GM19438 (cell line): ENCODE results near the gene PARD3B.

ENCODE experiments used
- ATAC-seq: cut with Tn5 transposase; IDR thresholded peaks from one replicate; pipeline ENCODE4 v1.9.1; 2021; ENCODE audit warnings: low read depth; ENCODE audit not compliant: unreplicated experiment

Gene PARD3B

GRCh38 chr2:205655779-205656456 lies 1110.6 kb downstream of the PARD3B start:
- ATAC-seq: no peak

DNA sequence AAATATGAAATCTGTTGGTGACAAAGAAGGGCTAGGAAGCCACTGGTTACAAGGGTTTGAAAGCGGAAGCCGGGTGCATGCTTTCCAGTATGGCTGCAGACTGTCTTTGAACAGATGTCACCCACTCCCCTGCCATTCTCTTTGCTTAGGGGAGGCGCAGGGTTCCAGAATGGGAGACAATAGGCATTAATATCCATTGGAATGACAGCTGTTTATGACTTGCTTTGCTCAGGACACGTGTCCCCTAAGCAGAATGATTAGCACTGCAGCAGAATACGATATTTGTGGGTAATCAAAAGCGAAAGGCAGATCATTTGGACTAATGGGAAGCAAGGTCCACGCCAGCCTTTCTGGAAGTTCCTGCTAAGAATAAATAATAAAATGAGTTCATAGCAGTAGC lies 1111.2 kb downstream of the PARD3B start:
- ATAC-seq: no peak

- ATAC-seq: no peak
These were observed 1111.7 kb downstream of the PARD3B start for GRCh38 chr2:205656941-205657340.

GRCh38 chr2:205657579-205657978 lies 1112.3 kb downstream of the PARD3B start:
- no peak for ATAC-seq

GRCh38 chr2:205658068-205658467 lies 1112.8 kb downstream of the PARD3B start:
- ATAC-seq: no peak

- no peak for ATAC-seq
These were observed 1113.3 kb downstream of the PARD3B start for GRCh38 chr2:205658572-205658971.

GRCh38 chr2:205659922-205660321 lies 1114.6 kb downstream of the PARD3B start:
- ATAC-seq: no peak

DNA sequence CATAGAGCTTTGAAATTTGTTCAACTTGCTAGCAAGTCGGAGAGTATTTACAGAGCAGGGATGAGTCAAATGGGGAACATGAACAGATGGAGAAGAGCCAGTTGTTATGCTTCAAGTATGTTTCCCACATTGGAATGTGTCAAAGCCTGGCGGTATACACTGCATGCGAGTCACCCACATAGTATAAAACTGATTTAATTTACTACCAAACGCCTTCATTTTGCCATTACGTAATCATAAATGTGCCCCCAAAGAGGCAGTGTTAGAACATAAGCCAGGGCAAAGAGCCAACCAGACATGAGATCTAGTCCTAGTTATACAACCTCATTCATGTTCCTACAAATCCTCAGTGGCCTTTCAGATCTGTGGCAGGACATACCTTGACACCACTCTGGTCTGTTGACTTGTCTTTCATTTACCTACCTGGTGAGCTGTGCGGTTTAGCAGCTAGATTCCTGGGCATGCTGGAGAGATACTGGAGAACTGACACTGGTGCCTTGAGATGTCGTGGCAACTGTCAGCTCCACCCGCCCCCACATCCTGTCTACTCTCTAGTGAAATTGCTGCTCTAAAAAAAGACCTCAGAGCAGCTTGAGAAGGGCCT lies 1115.3 kb downstream of the PARD3B start:
- peak; percentile 67 for ATAC-seq

GRCh38 chr2:205661281-205661680 lies 1116.0 kb downstream of the PARD3B start:
- no peak for ATAC-seq

DNA sequence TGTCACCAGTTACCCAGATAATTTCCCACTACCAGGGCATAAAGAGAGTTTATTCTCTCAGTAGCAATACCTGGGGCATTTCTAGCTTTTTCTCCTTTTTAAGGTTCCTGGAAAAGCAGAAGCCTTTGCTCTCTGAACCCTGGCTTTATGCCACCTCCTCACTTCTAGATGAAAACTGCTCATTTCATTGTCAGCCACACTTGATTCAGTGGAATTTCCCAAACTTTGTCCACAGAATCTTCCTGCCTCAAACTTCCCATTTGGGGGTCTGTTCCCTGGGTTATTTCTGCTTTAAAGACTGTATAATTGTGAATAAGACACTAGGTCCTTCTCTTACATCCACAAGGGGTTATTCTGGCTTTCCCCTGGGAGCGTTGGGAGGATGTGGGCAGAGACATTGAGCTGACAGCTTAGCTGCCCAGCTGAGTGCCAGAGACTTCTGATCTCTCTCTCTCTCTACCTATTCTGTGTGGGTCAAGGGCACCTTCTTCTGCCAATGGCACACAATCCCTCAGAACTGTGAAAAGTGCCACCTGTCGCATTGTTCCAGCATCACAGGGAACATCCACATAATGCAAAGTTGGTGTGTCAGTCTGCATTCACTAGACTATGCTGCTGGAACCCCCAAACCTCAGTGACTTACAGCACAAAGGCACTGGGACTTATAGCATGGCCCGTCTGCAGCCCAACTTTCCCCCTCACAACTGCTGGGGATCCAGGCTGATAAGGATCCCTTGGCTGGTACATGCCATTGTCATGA lies 1117.1 kb downstream of the PARD3B start:
- no peak for ATAC-seq

DNA sequence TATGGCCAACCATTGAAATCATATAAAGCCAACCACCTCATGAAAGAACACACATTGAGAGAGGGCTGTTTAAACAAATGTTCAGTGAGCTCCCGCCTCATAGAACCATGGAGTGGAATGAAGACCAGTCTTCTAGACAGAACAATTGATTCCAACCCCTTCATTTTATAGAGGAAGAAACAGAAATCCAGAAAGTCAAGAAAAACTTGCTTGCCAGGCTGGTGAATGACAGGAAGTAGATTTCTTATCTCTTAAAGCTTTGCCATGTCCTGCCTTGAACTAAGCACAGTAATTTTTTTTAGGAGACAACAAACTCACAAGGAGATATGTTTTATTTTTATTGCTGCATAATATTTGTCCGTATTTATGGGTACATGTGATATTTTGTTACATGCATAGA lies 1120.5 kb downstream of the PARD3B start:
- no peak for ATAC-seq
